Upper lobe of left lung (tissue), 6 donors: ENCODE results near the gene ERC1. TPM values are rescaled to one million over a fixed set of nuclear protein-coding genes. Genes with fewer than 3 reads are reported as not detected.

Experiments used
- ATAC-seq, 2 donors: fragments of 200-7000 bp; cut with Tn5 transposase; one replicate each; pipeline ENCODE4 v1.9.1; 2022; ENCODE audit warnings: mild to moderate bottlenecking in 2 of 2, moderate library complexity in 2 of 2; ENCODE audit not compliant: low FRiP score in 2 of 2
- DNase-seq, 2 donors: peaks; one replicate each; pipeline ENCODE4 v3.0.0-alpha.2; 2019 to 2020
- H3K27ac ChIP-seq, 4 donors: fragments of 200-600 bp; sonication (generic); one replicate each; pipeline ENCODE4 v1.5.1; 2016 to 2019
- H3K27me3 ChIP-seq, 4 donors: fragments of 200-600 bp; sonication (generic); one replicate each; pipeline ENCODE4 v1.5.1; 2017 to 2019
- H3K36me3 ChIP-seq, 4 donors: fragments of 200-600 bp; sonication (generic); one replicate each; pipeline ENCODE4 v1.5.1; 2016 to 2019
- H3K4me1 ChIP-seq, 4 donors: fragments of 200-600 bp; sonication (generic); one replicate each; pipeline ENCODE4 v1.5.1; 2018 to 2019
- H3K4me3 ChIP-seq, 4 donors: fragments of 200-600 bp; sonication (generic); one replicate each; pipeline ENCODE4 v1.5.1; 2017 to 2019; ENCODE audit warnings: mild to moderate bottlenecking in 2 of 4, moderate library complexity in 1 of 4
- H3K9me3 ChIP-seq, 4 donors: fragments of 200-600 bp; sonication (generic); one replicate each; pipeline ENCODE4 v1.5.1; 2018 to 2019
- CTCF ChIP-seq, 6 experiments: fragments of 450-650 bp in 4 of 6; fragments of 200-600 bp in 2 of 6; sonication (generic) in 2 of 6; IDR thresholded peaks; one replicate each; pipeline ENCODE4 v1.5.1; 2016 to 2019; ENCODE audit warnings: antibody characterized with exemption in 6 of 6
- EP300 ChIP-seq, 4 donors: sonication (generic); formaldehyde crosslinking; IDR thresholded peaks; one replicate each; pipeline ENCODE4 v1.5.1; 2017; ENCODE audit warnings: antibody characterized with exemption in 4 of 4, control low read depth in 2 of 4
- POLR2A ChIP-seq, 4 donors: fragments of 450-650 bp; IDR thresholded peaks; one replicate each; pipeline ENCODE4 v1.5.1; 2016 to 2017; ENCODE audit warnings: antibody characterized with exemption in 4 of 4, mild to moderate bottlenecking in 2 of 4
- POLR2AphosphoS5 ChIP-seq, 2 donors: sonication (generic); formaldehyde crosslinking; IDR thresholded peaks; one replicate each; pipeline ENCODE4 v1.5.1; 2017; ENCODE audit warnings: antibody characterized with exemption in 2 of 2
- WGBS, 2 donors: methylation state at CpG; one replicate each; pipeline ENCODE4 v1.1.5; 2017 to 2018; 5-methylcytosine and 5-hydroxymethylcytosine counted together
- total RNA-seq, 6 donors: library from RNA; depleted of rRNA in 4 of 6; stranded (reverse); fragments of >200 nt in 4 of 6; gene quantifications; one replicate each; pipeline versions ENCODE4 v1.1.0 to v1.2.1, GENCODE V29; 2016 to 2021
- donor health status: DM: no; HTN: no; CAD: no; lungs with moderate emphysema.
- donor health status: DM: no; HTN: yes; CAD: no; lungs with severe emphysema.

The ERC1 gene
- total RNA-seq, 6 donors from 2014 or later: 37.7 to 158 (median 60.1) TPM

DNA sequence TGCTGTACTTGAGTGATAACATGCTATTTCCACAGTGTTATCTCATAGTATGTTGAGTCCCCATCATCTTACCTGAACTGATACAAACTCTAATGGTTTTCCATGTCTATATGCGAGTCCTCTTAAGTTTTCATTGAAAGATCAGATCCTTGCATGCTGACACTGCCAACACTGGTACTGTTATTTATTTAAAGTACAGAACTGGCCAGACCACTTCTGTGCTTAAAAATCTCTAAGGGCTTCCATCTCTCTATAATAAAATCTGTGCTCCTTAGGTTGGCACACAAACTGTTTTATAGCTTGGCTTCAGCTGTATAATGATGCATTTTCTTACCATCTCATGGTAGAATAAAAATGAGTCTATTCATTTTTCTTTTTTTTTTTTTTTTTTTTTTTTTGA is 188.1 kb downstream of the ERC1 start:
- DNase-seq (no peak), ATAC-seq (no peak)
- no peaks in the 10 kb centered on the region for H3K9me3 ChIP-seq
- H3K4me1 ChIP-seq: peaks cover 0 to 4% (median under 1%) of the 10 kb centered on the region in 4 donors
- WGBS, 2 donors: 69 to 86% methylated on average over 1 of the region's 1 CpG
- H3K27me3 ChIP-seq: no peaks in the 10 kb centered on the region
- TF ChIP-seq EP300 (IDR thresholded peaks at IDR 0.05) (no peak), POLR2A (IDR thresholded peaks at IDR 0.05) (no peak), POLR2AphosphoS5 (IDR thresholded peaks at IDR 0.05) (no peak), CTCF (IDR thresholded peaks at IDR 0.05) (no peak)
- H3K4me3 ChIP-seq: no peak overlapping the region
- H3K27ac ChIP-seq: no peak overlapping the region
- H3K36me3 ChIP-seq: peaks cover 0 to 16% (median 8%) of the 10 kb centered on the region in 4 donors

DNA sequence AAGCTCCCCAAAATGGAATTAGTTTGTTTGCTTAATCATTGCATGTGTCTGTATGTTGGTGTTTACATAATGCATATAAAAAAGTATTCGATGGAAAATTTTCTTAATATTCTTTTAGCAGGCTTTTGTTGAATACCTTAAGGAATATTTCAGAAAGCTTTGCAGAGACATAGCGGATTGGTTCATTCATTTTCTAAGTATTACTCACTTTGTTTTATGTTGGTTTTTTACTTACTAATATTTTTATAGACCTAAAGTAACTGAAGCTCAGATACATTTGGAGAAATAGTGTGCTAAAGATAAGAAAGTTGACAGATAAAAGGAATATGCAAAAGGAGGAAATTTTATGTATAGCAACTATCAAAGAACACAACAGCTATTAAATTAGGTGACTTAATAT is 191.0 kb downstream of the ERC1 start:
- no peak for ATAC-seq
- no peak for TF ChIP-seq CTCF (IDR thresholded peaks at IDR 0.05)
- no peak for TF ChIP-seq EP300 (IDR thresholded peaks at IDR 0.05)
- no peak for TF ChIP-seq POLR2A (IDR thresholded peaks at IDR 0.05)
- TF ChIP-seq POLR2AphosphoS5 (IDR thresholded peaks at IDR 0.05): no peak
- H3K36me3 ChIP-seq: peaks cover 0 to 21% (median 10%) of the 10 kb centered on the region in 4 donors

DNA sequence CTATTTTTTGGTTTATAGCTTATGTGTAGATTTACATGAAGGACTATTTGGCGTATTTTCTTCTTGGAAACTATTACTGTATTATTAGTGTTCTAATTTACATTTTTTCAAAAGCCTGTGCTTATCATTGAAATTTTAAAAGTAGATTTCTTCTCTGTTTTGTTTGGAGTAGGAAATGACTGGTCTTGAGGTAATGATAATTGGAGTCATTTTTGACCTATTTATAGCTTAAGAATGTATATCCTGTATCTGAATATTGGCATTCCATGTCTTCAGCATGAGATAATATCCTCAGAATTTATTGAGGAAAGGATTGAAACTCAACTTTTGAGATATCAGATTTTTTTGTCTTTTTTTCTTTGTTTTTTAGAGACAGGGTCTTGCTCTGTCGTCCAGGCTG is 193.4 kb downstream of the ERC1 start:
- peaks cover 0 to 3% (median 0%) of the 10 kb centered on the region in 4 donors for H3K4me1 ChIP-seq

More for the DNA sequence above, 191.0 kb downstream of the ERC1 start:
- no peak for DNase-seq
- H3K27me3 ChIP-seq: no peaks in the 10 kb centered on the region
- H3K4me1 ChIP-seq: peaks cover 0 to 3% (median 0%) of the 10 kb centered on the region in 4 donors
- H3K27ac ChIP-seq: no peak overlapping the region
- 90 to 91% methylated on average over 2 of the region's 2 CpGs for WGBS, 2 donors
- no peak overlapping the region for H3K4me3 ChIP-seq
- H3K9me3 ChIP-seq: no peaks in the 10 kb centered on the region

GRCh38 chr12:1185460-1186182 is 194.6 kb downstream of the ERC1 start:
- Histone ChIP-seq H3K4me3 (no peak overlapping the region), H3K36me3 (peaks cover 0 to 36% (median 11%) of the 10 kb centered on the region in 4 donors), H3K27ac (no peak overlapping the region), H3K27me3 (no peaks in the 10 kb centered on the region), H3K4me1 (peaks cover 0 to 3% (median 0%) of the 10 kb centered on the region in 4 donors), H3K9me3 (no peaks in the 10 kb centered on the region)
- 85 to 87% methylated on average over 3 of the region's 3 CpGs for WGBS, 2 donors
- DNase-seq (no peak), ATAC-seq (no peak)
- no peak for TF ChIP-seq CTCF (IDR thresholded peaks at IDR 0.05)
- no peak for TF ChIP-seq POLR2A (IDR thresholded peaks at IDR 0.05)

More for the DNA sequence above, 193.4 kb downstream of the ERC1 start:
- Histone ChIP-seq H3K27ac (no peak overlapping the region), H3K9me3 (no peaks in the 10 kb centered on the region), H3K36me3 (peaks cover 0 to 27% (median 10%) of the 10 kb centered on the region in 4 donors), H3K4me3 (no peak overlapping the region), H3K27me3 (no peaks in the 10 kb centered on the region)
- DNase-seq (no peak), ATAC-seq (no peak)
- WGBS, 2 donors: 88 to 97% methylated on average over 2 of the region's 2 CpGs
- no peak for TF ChIP-seq POLR2A (IDR thresholded peaks at IDR 0.05)
- no peak for TF ChIP-seq CTCF (IDR thresholded peaks at IDR 0.05)
- no peak for TF ChIP-seq EP300 (IDR thresholded peaks at IDR 0.05)
- TF ChIP-seq POLR2AphosphoS5 (IDR thresholded peaks at IDR 0.05): no peak

- Histone ChIP-seq H3K27ac (no peak overlapping the region), H3K4me3 (no peak overlapping the region), H3K4me1 (peaks cover 0 to 3% (median 0%) of the 10 kb centered on the region in 4 donors), H3K36me3 (peaks cover 0 to 42% (median 9%) of the 10 kb centered on the region in 4 donors), H3K27me3 (no peaks in the 10 kb centered on the region), H3K9me3 (no peaks in the 10 kb centered on the region)
- WGBS, 2 donors: 93 to 97% methylated on average over 3 of the region's 3 CpGs
- no peak for DNase-seq
- TF ChIP-seq CTCF (IDR thresholded peaks at IDR 0.05) (no peak), EP300 (IDR thresholded peaks at IDR 0.05) (no peak), POLR2AphosphoS5 (IDR thresholded peaks at IDR 0.05) (no peak), POLR2A (IDR thresholded peaks at IDR 0.05) (no peak)
- no peak for ATAC-seq
These were observed 195.3 kb downstream of the ERC1 start for GRCh38 chr12:1186298-1186697.
